ENCODE data around the gene GSTO1. TPM values are rescaled to one million over a fixed set of nuclear protein-coding genes. Genes with fewer than 3 reads are reported as not detected.

GSTO1 gene
- total and polyA plus RNA-seq, 2 donors from 2014 or later = 83.7 to 263 TPM

- no peaks in the 10 kb centered on the region for H3K4me1 ChIP-seq (ENCODE audit: control insufficient read depth in 2 of 3, insufficient read depth in 2 of 3, low read depth in 1 of 3, low read length in 3 of 3)
- DNase-seq (no peak), FAIRE-seq (no peak)
- H3K4me3 ChIP-seq (ENCODE audit: low read length in 3 of 3) = no peak overlapping the region
- H3K36me3 ChIP-seq (ENCODE audit: control insufficient read depth in 2 of 3, insufficient read depth in 3 of 3, low read length in 3 of 3) = no peaks in the 10 kb centered on the region
- H3K27me3 ChIP-seq (ENCODE audit: control insufficient read depth, insufficient read depth, low read length) = no peaks in the 10 kb centered on the region
- H3K27ac ChIP-seq (ENCODE audit: low read depth in 2 of 2, low read length in 2 of 2) = no peak overlapping the region
- intact Hi-C loops (cut with DNase I) = no loop called here
- TF ChIP-seq CTCF (IDR thresholded peaks at IDR 0.05; ENCODE audit: borderline replicate concordance, extremely low read depth, insufficient read depth) = no peak
- no peaks in the 10 kb centered on the region for H3K9me3 ChIP-seq (ENCODE audit: control insufficient read depth in 2 of 3, insufficient read depth in 1 of 3, low read length in 3 of 3)
- H3K9ac ChIP-seq (ENCODE audit: low read length in 3 of 3) = no peak overlapping the region
These were observed 31.4 kb upstream of the GSTO1 start for GRCh38 chr10:104223304-104223703.

DNA sequence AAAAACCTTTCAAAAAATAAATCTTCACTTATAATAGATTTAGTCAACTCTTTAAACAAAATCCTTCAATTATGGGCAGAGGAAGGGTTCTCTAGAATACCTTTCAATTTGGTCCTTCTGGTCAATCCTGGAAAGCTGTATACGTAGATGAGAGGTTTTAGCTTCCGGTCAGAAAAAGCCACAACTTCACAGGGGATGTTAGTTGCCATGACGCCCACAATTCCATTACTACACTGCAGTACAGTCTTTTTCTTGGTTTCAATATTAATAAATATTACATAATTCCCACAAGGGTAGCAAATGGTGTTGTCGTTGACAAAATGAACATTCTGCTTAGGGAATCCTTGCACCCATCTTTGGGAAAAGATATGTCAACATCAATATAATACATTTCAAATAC, 24.2 kb upstream of the GSTO1 start:
- H3K9me3 ChIP-seq (ENCODE audit: control insufficient read depth in 2 of 3, insufficient read depth in 1 of 3, low read length in 3 of 3) = peaks cover 0 to 4% (median 0%) of the 10 kb centered on the region in 3 donors
- H3K27me3 ChIP-seq (ENCODE audit: control insufficient read depth, insufficient read depth, low read length) = no peaks in the 10 kb centered on the region
- H3K27ac ChIP-seq (ENCODE audit: low read depth in 2 of 2, low read length in 2 of 2) = no peak overlapping the region
- H3K4me3 ChIP-seq (ENCODE audit: low read length in 3 of 3) = no peak overlapping the region
- no peak for FAIRE-seq
- H3K9ac ChIP-seq (ENCODE audit: low read length in 3 of 3) = no peak overlapping the region
- intact Hi-C loops (cut with DNase I) = no loop called here
- no peaks in the 10 kb centered on the region for H3K36me3 ChIP-seq (ENCODE audit: control insufficient read depth in 2 of 3, insufficient read depth in 3 of 3, low read length in 3 of 3)
- no peak for DNase-seq
- TF ChIP-seq CTCF (IDR thresholded peaks at IDR 0.05; ENCODE audit: borderline replicate concordance, extremely low read depth, insufficient read depth) = no peak
- H3K4me1 ChIP-seq (ENCODE audit: control insufficient read depth in 2 of 3, insufficient read depth in 2 of 3, low read depth in 1 of 3, low read length in 3 of 3) = peaks cover 0 to 4% (median 0%) of the 10 kb centered on the region in 3 donors

DNA sequence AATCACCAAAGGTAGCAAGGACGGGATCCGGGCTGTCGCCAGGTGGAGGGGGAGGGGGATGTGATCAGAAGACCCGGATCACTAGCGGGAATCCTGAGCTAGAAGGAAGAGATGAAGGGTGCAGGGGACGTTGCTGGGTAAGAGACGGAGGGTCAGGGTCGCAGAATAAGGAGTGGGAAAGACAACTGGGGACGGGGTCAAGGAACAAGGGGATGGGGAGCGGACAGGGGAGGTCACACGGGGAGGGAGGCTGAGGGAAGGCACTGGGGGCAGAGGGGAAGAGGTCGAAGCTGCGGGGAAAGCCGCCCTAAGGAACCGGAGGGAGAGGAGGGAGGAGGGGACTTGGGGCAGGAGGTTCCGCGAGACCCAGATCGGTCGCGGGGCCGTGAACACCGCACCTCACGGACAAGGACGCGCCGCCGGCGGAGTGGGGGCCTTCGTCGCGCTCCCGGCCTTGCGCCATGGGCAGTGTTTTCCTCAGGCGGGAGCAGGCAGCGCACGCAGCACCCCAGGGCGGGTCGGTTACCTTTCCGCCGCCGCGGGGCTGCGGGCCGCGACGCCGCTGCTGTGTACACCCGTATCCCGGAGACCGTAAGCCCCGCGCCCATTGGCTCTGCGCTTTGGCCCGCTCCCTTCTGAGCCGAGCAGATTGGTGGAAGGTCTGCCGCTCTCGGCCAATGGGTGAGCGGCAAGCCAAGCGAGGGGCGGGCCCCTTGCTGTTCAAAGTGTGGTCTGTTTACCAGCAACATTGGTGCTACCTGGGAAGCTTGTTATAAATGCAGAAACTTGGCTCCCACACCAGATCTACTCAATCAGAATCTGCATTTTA, 22.7 kb upstream of the GSTO1 start, which contains the start of gene CFAP43:
Gene CFAP43, minus strand, starts transcription at position 581 of the 829 bp plus-strand sequence. Its CDS starts 118 bp downstream, at position 463.
- H3K4me3 ChIP-seq (ENCODE audit: low read length in 3 of 3) = peak within 1 kb of the TSS; percentile 89 to 91 (median 89)
- intact Hi-C loops (cut with DNase I) = no loop called here
- no peaks in the 10 kb centered on the region for H3K27me3 ChIP-seq (ENCODE audit: control insufficient read depth, insufficient read depth, low read length)
- peak within 1 kb of the TSS in 1 of 2 donors; percentile 73 for H3K27ac ChIP-seq (ENCODE audit: low read depth in 2 of 2, low read length in 2 of 2)
- peaks cover 0 to 4% (median 0%) of the 10 kb centered on the region in 3 donors for H3K9me3 ChIP-seq (ENCODE audit: control insufficient read depth in 2 of 3, insufficient read depth in 1 of 3, low read length in 3 of 3)
- H3K9ac ChIP-seq (ENCODE audit: low read length in 3 of 3) = peak within 1 kb of the TSS; percentile 80 to 93 (median 90)
- no peaks in the 10 kb centered on the region for H3K36me3 ChIP-seq (ENCODE audit: control insufficient read depth in 2 of 3, insufficient read depth in 3 of 3, low read length in 3 of 3)
- TF ChIP-seq CTCF (IDR thresholded peaks at IDR 0.05; ENCODE audit: borderline replicate concordance, extremely low read depth, insufficient read depth) = no peak
- peaks cover 0 to 4% (median 0%) of the 10 kb centered on the region in 3 donors for H3K4me1 ChIP-seq (ENCODE audit: control insufficient read depth in 2 of 3, insufficient read depth in 2 of 3, low read depth in 1 of 3, low read length in 3 of 3)
- FAIRE-seq (peak; percentile 99), DNase-seq (peak; percentile 98 to 99 (median 99))
